ENCODE results near the gene GPC2. TPM values are rescaled to one million over a fixed set of nuclear protein-coding genes. Genes with fewer than 3 reads are reported as not detected.

Gene GPC2
- total RNA-seq, 1 donor = 0.43 TPM

GRCh38 chr7:100166317-100166940 lies 10.8 kb downstream of the GPC2 start:
- H3K4me3 ChIP-seq (ENCODE audit: low read depth, low read length) = no peak overlapping the region
- DNase-seq (ENCODE audit: low read depth) = no peak
- TF ChIP-seq, protein P1, sequence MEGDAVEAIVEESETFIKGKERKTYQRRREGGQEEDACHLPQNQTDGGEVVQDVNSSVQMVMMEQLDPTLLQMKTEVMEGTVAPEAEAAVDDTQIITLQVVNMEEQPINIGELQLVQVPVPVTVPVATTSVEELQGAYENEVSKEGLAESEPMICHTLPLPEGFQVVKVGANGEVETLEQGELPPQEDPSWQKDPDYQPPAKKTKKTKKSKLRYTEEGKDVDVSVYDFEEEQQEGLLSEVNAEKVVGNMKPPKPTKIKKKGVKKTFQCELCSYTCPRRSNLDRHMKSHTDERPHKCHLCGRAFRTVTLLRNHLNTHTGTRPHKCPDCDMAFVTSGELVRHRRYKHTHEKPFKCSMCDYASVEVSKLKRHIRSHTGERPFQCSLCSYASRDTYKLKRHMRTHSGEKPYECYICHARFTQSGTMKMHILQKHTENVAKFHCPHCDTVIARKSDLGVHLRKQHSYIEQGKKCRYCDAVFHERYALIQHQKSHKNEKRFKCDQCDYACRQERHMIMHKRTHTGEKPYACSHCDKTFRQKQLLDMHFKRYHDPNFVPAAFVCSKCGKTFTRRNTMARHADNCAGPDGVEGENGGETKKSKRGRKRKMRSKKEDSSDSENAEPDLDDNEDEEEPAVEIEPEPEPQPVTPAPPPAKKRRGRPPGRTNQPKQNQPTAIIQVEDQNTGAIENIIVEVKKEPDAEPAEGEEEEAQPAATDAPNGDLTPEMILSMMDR (IDR thresholded peaks at IDR 0.05; ENCODE audit: insufficient read depth, low read depth, low read length) = no peak

GRCh38 chr7:100163871-100164270 lies 13.3 kb downstream of the GPC2 start:
- no peak for DNase-seq (ENCODE audit: low read depth)
- TF ChIP-seq, protein P1 (IDR thresholded peaks at IDR 0.05; ENCODE audit: insufficient read depth, low read depth, low read length) = no peak
- H3K4me3 ChIP-seq (ENCODE audit: low read depth, low read length) = no peak overlapping the region

DNA sequence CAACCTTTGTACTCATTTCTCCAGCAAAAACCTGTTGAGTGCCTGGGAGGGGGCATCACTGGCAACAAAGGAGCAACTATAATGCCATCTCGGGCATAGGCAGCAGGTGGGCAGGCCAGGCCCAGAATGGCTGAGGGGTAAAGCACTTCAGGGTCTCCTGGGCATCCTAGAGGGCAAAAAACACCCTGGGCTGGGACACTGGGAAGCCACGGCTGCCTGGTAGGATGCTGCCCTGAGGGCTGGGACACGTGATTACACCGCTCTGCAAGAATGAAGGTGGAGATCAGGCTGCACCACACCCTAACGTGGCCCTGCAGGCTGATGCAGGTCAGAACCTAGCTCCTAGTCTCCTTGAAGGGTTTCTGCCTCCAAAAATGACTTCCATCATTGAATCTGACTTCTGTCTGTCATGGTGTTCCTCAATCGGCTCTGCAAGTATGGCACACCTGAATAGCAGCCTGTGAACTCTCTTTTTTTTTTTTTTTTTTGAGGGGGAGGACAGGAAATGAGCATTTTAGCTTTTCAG lies 14.1 kb downstream of the GPC2 start:
- no peak overlapping the region for H3K4me3 ChIP-seq (ENCODE audit: low read depth, low read length)
- TF ChIP-seq, protein P1 (IDR thresholded peaks at IDR 0.05; ENCODE audit: insufficient read depth, low read depth, low read length) = no peak
- DNase-seq (ENCODE audit: low read depth) = no peak

DNA sequence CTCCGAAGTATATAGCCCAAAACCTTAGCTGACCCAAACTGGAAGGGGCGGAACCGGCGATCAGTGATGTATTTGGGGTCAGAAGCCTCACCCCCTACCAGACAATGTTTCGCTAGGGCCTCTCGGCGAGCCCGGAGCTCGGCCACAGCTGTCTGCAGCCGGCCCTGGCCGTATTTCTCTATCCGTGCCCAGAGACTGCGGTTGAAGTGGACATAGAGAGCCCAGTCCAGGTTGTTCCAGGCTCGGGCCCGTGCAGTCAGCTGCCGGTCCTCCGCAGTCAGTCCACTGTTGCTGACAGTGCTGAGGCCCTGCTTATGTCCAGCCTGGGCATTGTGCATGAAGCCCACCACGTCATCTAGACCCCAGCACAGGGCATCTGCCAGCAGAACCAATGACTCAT lies 17.1 kb downstream of the GPC2 start:
- TF ChIP-seq, protein P1 (IDR thresholded peaks at IDR 0.05; ENCODE audit: insufficient read depth, low read depth, low read length) = no peak

DNA sequence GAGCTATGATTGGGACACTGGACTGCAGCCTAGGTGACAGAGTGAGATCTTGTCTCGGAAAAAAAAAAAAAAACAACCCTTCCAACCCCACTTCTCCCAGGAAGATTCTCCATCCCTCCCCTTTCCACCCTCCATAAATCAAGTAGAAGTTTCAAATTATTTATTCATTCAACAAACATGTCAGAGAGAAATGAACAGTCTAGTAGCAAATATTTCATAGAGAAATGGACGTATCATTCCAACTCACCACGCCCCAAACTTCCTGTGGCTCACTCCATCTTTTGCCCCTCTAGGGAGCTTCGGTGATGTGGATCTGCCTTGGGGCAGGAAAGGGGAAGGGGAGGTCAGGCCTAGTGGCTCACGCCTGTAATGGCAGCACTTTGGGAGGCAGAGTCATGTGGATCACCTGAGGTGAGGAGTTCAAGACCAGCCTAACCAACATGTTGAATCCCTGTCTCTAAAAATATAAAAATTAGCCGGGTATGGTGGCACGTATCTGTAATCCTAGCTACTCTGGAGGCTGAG lies 18.0 kb downstream of the GPC2 start:
- H3K4me3 ChIP-seq (ENCODE audit: low read depth, low read length) = peak overlapping the region; percentile 74
- TF ChIP-seq, protein P1 (IDR thresholded peaks at IDR 0.05; ENCODE audit: insufficient read depth, low read depth, low read length) = no peak
- DNase-seq (ENCODE audit: low read depth) = no peak

More for the DNA sequence above, 17.1 kb downstream of the GPC2 start:
- DNase-seq (ENCODE audit: low read depth) = no peak
- H3K4me3 ChIP-seq (ENCODE audit: low read depth, low read length) = no peak overlapping the region

DNA sequence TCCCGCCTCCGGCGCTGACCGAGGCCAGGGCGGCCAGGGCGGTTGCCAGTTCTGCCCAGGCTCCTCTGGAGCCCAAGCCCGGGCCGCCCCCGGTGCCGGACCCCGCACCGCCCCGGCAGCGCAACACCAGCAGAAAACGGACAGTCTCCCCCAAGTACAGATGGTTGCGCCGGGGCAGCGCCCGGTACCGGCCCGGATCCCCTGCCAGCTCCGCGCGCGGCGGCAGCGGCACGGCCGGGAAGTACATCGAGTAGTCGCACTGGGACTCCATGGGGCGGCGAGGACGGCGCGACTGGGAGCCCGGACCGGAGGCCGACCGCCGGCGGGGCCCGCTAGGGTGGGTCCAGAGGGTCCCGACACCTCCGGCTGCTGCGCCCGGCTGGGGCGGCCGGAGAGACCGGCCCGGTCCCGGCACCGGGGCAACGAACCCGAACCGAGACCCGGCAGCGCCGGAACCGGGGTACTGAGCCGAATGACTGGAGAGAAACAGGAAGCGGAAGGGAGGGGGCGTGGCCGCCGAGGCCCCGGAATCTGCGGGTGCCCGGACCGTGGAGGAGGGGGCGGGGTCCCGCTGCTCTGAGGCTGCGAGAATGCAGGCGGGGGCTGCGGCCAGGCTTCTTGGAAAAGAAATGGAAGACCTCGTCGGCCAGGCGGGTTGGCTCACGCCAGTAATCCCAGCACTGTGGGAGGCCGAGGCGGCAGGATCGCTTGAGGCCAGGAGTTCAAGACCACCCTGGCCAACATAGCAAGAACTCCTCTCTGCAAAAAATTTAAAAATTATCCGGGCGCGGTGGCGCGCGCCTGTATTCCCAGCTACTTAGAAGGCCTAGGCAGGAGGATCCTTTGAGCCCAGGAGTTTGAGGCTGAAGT lies 18.7 kb downstream of the GPC2 start, which contains the start of gene TRAPPC14:
Gene TRAPPC14, minus strand, starts transcription at position 495 of the 870 bp plus-strand sequence. Its CDS starts 224 bp downstream, at position 271.
- DNase-seq (ENCODE audit: low read depth) = peak; percentile 85
- TF ChIP-seq, protein P1 (IDR thresholded peaks at IDR 0.05; ENCODE audit: insufficient read depth, low read depth, low read length) = no peak
- H3K4me3 ChIP-seq (ENCODE audit: low read depth, low read length) = peak within 1 kb of the TSS; percentile 74

All from fibroblast of villous mesenchyme (primary cell).